Esophagus (tissue), 2 donors: Measurements from ENCODE around the gene NTMT2. TPM values are rescaled to one million over a fixed set of nuclear protein-coding genes. Genes with fewer than 3 reads are reported as not detected.

Experiments used
- H3K27ac ChIP-seq, 2 donors: one replicate each; pipeline ENCODE4 v1.5.1; 2013; ENCODE audit warnings: low read depth in 2 of 2, mild to moderate bottlenecking in 2 of 2, inconsistent platforms in 1 of 2, low read length in 1 of 2, moderate library complexity in 1 of 2
- H3K27me3 ChIP-seq, 2 donors: one replicate each; pipeline ENCODE4 v1.6.1; 2013; ENCODE audit warnings: low read length in 2 of 2, control low read depth in 1 of 2, mild to moderate bottlenecking in 1 of 2; ENCODE audit not compliant: insufficient read depth in 2 of 2, control insufficient read depth in 1 of 2
- H3K36me3 ChIP-seq, 2 donors: one replicate each; pipeline ENCODE4 v1.6.1; 2013; ENCODE audit warnings: low read length in 1 of 2; ENCODE audit not compliant: control insufficient read depth in 2 of 2, insufficient read depth in 2 of 2
- H3K4me1 ChIP-seq, 2 donors: one replicate each; pipeline ENCODE4 v1.6.1; 2013; ENCODE audit warnings: low read length in 1 of 2; ENCODE audit not compliant: control insufficient read depth in 2 of 2, insufficient read depth in 2 of 2
- H3K4me3 ChIP-seq, 2 donors: one replicate each; pipeline ENCODE4 v1.5.1; 2013; ENCODE audit warnings: low read length in 2 of 2, mild to moderate bottlenecking in 2 of 2, low read depth in 1 of 2, moderate library complexity in 1 of 2
- H3K9me3 ChIP-seq, 2 donors: one replicate each; pipeline ENCODE4 v1.6.1; 2013; ENCODE audit warnings: mild to moderate bottlenecking in 2 of 2, low read depth in 1 of 2, low read length in 1 of 2, moderate library complexity in 1 of 2; ENCODE audit not compliant: control insufficient read depth in 2 of 2, insufficient read depth in 1 of 2
- WGBS, 2 donors: extraction: QIAGEN DNeasy Blood & Tissue Kit; methylation state at CpG; one replicate each; pipeline ENCODE4 v1.1.7; 2013; 5-methylcytosine and 5-hydroxymethylcytosine counted together
- polyA plus RNA-seq, 2 donors: library from polyadenylated mRNA; stranded (reverse); fragments of 200-250 nt; gene quantifications; one replicate each; pipeline ENCODE4 v1.2.3, GENCODE V29; 2013
- donor health status: healthy with polysubstance abuse.
- donor health status: Bipolar disorder and iron deficiency.

NTMT2 gene
- polyA plus RNA-seq, 2 donors, result not detected

DNA sequence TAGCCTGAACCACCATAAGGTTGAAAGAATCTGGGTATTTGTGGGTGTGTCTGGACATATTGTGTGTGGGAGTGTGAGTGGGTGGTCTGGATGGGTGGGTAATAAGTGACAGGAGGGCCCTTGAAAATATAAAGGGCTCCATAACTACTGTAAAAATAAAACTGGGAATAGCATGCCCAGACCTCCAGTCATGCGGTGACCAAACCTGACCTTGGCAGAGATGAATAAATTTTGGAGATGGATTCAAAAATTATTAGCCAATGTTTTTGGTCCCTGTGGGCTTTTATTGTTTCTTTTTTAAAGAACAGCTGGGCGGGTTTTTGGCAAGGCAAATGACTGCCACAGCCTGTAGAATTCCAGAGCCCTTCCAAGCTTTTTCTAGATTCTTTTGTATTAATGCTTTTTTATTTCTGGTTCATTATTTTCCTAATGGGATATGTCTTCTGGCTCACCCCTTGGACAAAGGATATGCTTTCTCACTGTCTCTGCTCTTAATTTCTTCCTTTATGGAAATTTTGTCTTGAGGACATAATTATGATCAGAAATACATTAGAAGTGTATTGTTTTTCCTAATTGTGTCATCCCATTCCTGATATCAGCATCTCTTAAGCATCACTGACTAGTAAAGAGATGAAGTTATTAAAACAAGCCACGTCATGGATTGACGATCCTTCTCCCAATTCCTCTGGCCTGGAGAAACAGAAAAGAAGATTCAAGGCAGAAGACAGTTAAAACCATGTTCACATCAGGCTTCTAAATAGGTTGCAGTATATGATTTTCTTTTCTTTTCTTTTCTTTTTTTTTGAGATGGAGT, 69.5 kb downstream of the NTMT2 start:
- Histone ChIP-seq H3K9me3 (no peaks in the 10 kb centered on the region), H3K4me3 (no peak overlapping the region), H3K36me3 (no peaks in the 10 kb centered on the region), H3K27me3 (no peaks in the 10 kb centered on the region), H3K27ac (no peak overlapping the region), H3K4me1 (peaks cover 0 to 3% of the 10 kb centered on the region in 2 donors)
- 51 to 57% methylated on average over 4 of the region's 4 CpGs for WGBS, 2 donors

DNA sequence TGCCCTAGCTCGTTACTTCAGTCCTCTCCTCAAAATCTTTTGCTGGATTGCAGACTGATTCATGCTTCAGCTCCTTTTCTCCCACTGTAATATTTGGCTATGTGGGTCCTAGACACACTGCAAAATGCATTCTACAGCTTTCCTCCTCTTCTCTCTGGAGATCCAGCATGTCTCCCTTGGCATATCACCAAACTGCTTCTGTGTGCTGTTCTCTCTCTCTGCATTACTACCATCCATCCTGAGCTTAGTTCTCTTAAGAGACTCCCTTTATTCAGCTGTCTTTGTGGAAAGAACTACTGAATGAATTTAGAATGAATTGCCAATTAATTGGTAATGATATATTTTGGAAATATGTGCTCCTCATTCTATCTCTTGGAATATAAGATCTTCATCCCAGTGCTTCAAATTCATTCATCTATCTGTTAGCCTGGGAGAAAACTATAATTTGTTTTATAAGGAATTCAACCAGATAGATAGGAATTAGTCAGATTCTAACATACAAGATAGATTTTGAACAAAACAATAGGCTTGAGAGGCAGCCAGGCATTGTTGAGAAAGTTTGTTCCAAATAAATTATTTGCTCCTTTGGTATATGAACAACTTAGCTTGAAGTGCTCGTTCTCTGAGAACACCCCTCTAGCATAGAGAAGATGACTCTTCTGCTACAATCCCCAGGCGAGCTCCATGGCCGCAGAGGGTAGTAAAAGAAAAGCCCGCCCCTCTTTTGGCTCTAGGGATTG, 71.9 kb downstream of the NTMT2 start:
- no peaks in the 10 kb centered on the region for H3K27me3 ChIP-seq
- WGBS, 2 donors, result 79 to 85% methylated on average over 5 of the region's 5 CpGs
- H3K9me3 ChIP-seq, result no peaks in the 10 kb centered on the region
- peaks cover 0 to 3% of the 10 kb centered on the region in 2 donors for H3K4me1 ChIP-seq
- no peak overlapping the region for H3K4me3 ChIP-seq
- H3K36me3 ChIP-seq, result no peaks in the 10 kb centered on the region
- no peak overlapping the region for H3K27ac ChIP-seq

DNA sequence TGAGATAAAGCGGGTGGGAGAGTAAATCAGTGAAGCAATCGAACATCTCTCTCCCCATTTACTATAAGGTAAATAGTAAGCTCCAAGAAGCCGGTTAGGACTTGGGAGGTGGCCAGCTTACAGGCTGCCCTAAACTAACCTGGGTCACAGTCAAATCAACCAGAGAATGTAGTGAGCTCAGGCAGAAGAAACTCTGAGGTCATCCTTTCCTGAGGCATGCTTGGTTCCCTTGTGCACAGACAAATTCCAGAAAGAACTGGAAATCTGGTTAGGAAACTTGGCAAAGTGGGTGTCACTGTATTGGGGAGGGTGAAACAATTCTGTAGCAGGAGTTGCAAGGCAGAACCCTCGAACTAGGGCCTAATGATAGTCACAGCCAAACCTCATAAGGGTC, 72.5 kb downstream of the NTMT2 start:
- no peak overlapping the region for H3K4me3 ChIP-seq

More for the DNA sequence above, 72.5 kb downstream of the NTMT2 start:
- H3K36me3 ChIP-seq, result no peaks in the 10 kb centered on the region
- H3K9me3 ChIP-seq, result no peaks in the 10 kb centered on the region
- no peaks in the 10 kb centered on the region for H3K27me3 ChIP-seq
- 71 to 72% methylated on average over 4 of the region's 4 CpGs for WGBS, 2 donors
- peaks cover 0 to 3% of the 10 kb centered on the region in 2 donors for H3K4me1 ChIP-seq
- no peak overlapping the region for H3K27ac ChIP-seq

Other genes starting within 250 kb of the NTMT2 start
- 1 to 10 TPM; 4.8 to 10.0 TPM for gene KIFAP3, start 71.3 kb upstream of the NTMT2 start, polyA plus RNA-seq